Measurements from ENCODE around the gene TRABD2B. TPM values are rescaled to one million over a fixed set of nuclear protein-coding genes. Genes with fewer than 3 reads are reported as not detected.

TRABD2B gene
- total RNA-seq, 2 donors from 2014 or later, result 2.6 to 4.3 TPM

- DNase-seq (no peak), ATAC-seq (no peak)
- Histone ChIP-seq H3K27ac (no peak overlapping the region), H3K4me1 (peaks cover 16% of the 10 kb centered on the region), H3K9me3 (no peaks in the 10 kb centered on the region), H3K27me3 (peaks cover 0 to 22% of the 10 kb centered on the region in 2 donors), H3K36me3 (replicated peaks in 1 of 2; ENCODE audit: insufficient read depth in 1 of 2, low read depth in 2 of 2) (no peaks in the 10 kb centered on the region), H3K4me3 (no peak overlapping the region)
- TF ChIP-seq, protein P1, sequence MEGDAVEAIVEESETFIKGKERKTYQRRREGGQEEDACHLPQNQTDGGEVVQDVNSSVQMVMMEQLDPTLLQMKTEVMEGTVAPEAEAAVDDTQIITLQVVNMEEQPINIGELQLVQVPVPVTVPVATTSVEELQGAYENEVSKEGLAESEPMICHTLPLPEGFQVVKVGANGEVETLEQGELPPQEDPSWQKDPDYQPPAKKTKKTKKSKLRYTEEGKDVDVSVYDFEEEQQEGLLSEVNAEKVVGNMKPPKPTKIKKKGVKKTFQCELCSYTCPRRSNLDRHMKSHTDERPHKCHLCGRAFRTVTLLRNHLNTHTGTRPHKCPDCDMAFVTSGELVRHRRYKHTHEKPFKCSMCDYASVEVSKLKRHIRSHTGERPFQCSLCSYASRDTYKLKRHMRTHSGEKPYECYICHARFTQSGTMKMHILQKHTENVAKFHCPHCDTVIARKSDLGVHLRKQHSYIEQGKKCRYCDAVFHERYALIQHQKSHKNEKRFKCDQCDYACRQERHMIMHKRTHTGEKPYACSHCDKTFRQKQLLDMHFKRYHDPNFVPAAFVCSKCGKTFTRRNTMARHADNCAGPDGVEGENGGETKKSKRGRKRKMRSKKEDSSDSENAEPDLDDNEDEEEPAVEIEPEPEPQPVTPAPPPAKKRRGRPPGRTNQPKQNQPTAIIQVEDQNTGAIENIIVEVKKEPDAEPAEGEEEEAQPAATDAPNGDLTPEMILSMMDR (IDR thresholded peaks at IDR 0.05), result no peak
- WGBS, 2 donors, result 60% methylated on average over 3 to 4 of the region's 4 CpGs
- intact Hi-C loops (cut with DNase I), result loop anchor here (5.0 to 10.0 kb wide), 2 partner anchors 179 to 282 kb away; no protein-coding TSS in a partner anchor
Observed at GRCh38 chr1:47713975-47714767, 283.0 kb downstream of the TRABD2B start.

DNA sequence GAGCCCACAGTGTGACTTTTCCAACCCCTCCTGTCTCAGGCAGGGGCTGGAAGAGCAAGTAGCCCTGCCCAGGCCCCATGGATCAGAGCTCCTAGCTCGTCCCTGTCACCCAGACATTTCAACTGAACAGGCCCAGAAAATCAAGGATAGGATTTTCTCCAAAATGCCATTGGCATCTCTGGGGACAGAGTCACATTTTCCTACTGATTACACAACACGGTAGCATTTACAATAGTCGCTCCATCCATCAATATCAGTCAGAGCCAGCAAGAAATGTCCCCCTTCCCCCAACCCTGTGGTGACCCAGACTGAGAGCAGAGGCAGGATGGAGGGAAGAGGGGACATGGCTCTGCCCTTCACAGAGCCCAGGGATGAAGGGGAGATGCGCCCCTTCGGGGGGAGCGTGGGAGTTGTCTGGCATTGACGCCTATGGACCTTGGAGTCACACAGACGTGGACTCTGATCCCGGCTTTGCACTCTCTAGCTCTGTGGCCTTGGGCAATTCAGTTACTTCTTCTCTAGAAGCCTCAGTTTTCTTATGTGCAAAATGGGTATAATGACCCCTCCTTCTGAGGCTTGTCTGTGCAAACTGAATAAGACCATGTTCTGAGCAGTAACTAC is 283.7 kb downstream of the TRABD2B start:
- Histone ChIP-seq H3K27me3 (peaks cover 0 to 29% of the 10 kb centered on the region in 2 donors), H3K27ac (no peak overlapping the region), H3K4me3 (no peak overlapping the region), H3K36me3 (replicated peaks in 1 of 2; ENCODE audit: insufficient read depth in 1 of 2, low read depth in 2 of 2) (no peaks in the 10 kb centered on the region), H3K9me3 (no peaks in the 10 kb centered on the region), H3K4me1 (peaks cover 22% of the 10 kb centered on the region)
- WGBS, 2 donors, result 32 to 53% methylated on average over 4 to 9 of the region's 9 CpGs
- DNase-seq (no peak), ATAC-seq (no peak)
- intact Hi-C loops (cut with DNase I), result loop anchor here (5.0 to 10.0 kb wide), 2 partner anchors 179 to 281 kb away; no protein-coding TSS in a partner anchor
- TF ChIP-seq, protein P1 (IDR thresholded peaks at IDR 0.05), result no peak
- no peak for TF ChIP-seq POLR2A (IDR thresholded peaks at IDR 0.05)

- Histone ChIP-seq H3K36me3 (replicated peaks in 1 of 2; ENCODE audit: insufficient read depth in 1 of 2, low read depth in 2 of 2) (no peaks in the 10 kb centered on the region), H3K27ac (no peak overlapping the region), H3K4me1 (peaks cover 22% of the 10 kb centered on the region), H3K27me3 (peaks cover 0 to 30% of the 10 kb centered on the region in 2 donors), H3K4me3 (no peak overlapping the region), H3K9me3 (no peaks in the 10 kb centered on the region)
- DNase-seq (no peak), ATAC-seq (no peak)
- no peak for TF ChIP-seq POLR2A (IDR thresholded peaks at IDR 0.05)
- TF ChIP-seq, protein P1 (IDR thresholded peaks at IDR 0.05), result no peak
- 56 to 58% methylated on average over 16 of the region's 16 CpGs for WGBS, 2 donors
- intact Hi-C loops (cut with DNase I), result loop anchor here (5.0 to 10.0 kb wide), 2 partner anchors 178 to 280 kb away; no protein-coding TSS in a partner anchor
Observed at GRCh38 chr1:47712596-47713299, 284.4 kb downstream of the TRABD2B start.

DNA sequence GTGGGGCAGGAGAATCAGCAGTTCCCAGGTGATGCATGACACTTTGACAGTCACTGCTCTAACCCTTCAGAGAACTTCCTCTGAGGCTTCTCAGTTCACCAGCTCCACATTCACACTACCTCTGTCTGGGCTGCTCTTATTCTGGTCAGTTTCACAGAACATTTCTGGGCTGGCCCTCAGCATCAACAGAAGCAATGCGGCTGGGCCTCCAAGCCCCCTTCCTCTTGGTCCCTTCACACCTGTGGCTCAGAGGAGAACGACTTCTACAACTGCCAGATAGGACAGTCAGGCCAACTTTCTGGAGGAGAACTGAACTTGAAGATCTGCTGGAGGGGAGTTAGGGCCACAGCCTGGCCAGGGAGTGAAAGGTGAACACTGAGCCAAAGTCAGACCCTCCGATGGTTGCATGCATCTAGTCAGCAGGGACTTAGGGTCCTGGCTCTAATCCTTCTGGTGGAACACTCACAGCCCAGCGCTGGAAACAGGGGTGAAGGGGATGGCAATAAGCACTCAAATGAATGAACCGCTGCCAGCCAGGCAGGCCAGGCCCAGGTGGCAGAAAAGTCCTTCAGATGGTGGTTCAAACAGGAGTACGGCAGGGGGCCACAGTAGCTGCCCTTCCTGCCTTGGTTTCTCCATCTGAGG is 285.2 kb downstream of the TRABD2B start:
- peaks cover 0 to 30% of the 10 kb centered on the region in 2 donors for H3K27me3 ChIP-seq
- no peak overlapping the region for H3K4me3 ChIP-seq
- no peaks in the 10 kb centered on the region for H3K9me3 ChIP-seq
- ATAC-seq, result no peak
- peaks cover 22% of the 10 kb centered on the region for H3K4me1 ChIP-seq
- intact Hi-C loops (cut with DNase I), result loop anchor here (5.0 to 10.0 kb wide), 2 partner anchors 177 to 280 kb away; no protein-coding TSS in a partner anchor
- H3K36me3 ChIP-seq (replicated peaks in 1 of 2; ENCODE audit: insufficient read depth in 1 of 2, low read depth in 2 of 2), result no peaks in the 10 kb centered on the region
- DNase-seq, result no peak
- 38 to 61% methylated on average over 6 of the region's 6 CpGs for WGBS, 2 donors
- H3K27ac ChIP-seq, result no peak overlapping the region
- TF ChIP-seq, protein P1 (IDR thresholded peaks at IDR 0.05), result no peak
- TF ChIP-seq POLR2A (IDR thresholded peaks at IDR 0.05), result no peak

Data from body of pancreas (tissue), 4 donors.